Neutrophil (primary cell): ENCODE data around the gene ZNF865.

Source experiments
- H3K27ac ChIP-seq: fragments of 200-600 bp; sonication (generic); 2 replicates; pipeline ENCODE4 v1.5.1; 2016; ENCODE audit warnings: mild to moderate bottlenecking, moderate library complexity
- H3K27me3 ChIP-seq: fragments of 200-600 bp; sonication (generic); 2 replicates; pipeline ENCODE4 v1.6.0; 2016; ENCODE audit warnings: mild to moderate bottlenecking
- H3K36me3 ChIP-seq: fragments of 200-600 bp; sonication (generic); 2 replicates; pipeline ENCODE4 v1.5.1; 2017
- H3K4me1 ChIP-seq, 2 experiments: fragments of 200-600 bp in 1 of 2; sonication (generic) in 1 of 2; 1 replicate in 1 of 2; 2 replicates in 1 of 2; pipeline versions ENCODE4 v1.5.1 to v1.6.1; 2013 to 2016; ENCODE audit warnings: low read depth in 1 of 2, low read length in 1 of 2, mild to moderate bottlenecking in 1 of 2, moderate library complexity in 1 of 2; ENCODE audit not compliant: control insufficient read depth in 1 of 2, insufficient read depth in 1 of 2
- H3K4me3 ChIP-seq, 2 experiments: fragments of 200-600 bp in 1 of 2; sonication (generic) in 1 of 2; 1 replicate in 1 of 2; 2 replicates in 1 of 2; pipeline ENCODE4 v1.5.1; 2013 to 2016; ENCODE audit warnings: low read depth in 1 of 2, low read length in 1 of 2, mild to moderate bottlenecking in 1 of 2, moderate library complexity in 1 of 2
- H3K9me3 ChIP-seq: fragments of 200-600 bp; sonication (generic); 2 replicates; pipeline ENCODE4 v1.5.1; 2016
- TF ChIP-seq, protein P1 (sequence below): fragments of 200-600 bp; sonication (generic); IDR thresholded peaks from 2 replicates; pipeline ENCODE4 v1.5.1; 2016; ENCODE audit warnings: antibody characterized with exemption

ZNF865 gene

DNA sequence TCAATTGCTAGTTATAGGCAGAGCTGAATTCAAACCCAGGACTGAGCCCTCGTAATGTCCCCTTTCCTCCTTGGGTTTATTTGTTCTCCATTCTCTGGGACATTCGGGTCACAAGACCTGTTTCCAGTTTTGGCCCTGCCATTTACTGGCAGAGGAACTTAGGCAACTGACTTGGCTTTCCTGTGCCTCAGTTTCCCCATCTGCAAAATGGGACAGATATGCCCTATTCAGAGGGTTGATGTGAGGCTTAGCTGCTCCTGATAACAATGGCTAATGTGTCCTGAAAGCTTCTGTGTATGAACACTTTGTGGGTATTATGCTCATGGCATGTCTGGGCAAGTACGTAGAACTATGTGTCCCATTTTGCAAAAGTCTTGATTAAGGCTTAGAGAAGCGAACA, 4.4 kb upstream of the ZNF865 start:
- H3K27ac ChIP-seq: peak overlapping the region; percentile 95
- TF ChIP-seq, protein P1, sequence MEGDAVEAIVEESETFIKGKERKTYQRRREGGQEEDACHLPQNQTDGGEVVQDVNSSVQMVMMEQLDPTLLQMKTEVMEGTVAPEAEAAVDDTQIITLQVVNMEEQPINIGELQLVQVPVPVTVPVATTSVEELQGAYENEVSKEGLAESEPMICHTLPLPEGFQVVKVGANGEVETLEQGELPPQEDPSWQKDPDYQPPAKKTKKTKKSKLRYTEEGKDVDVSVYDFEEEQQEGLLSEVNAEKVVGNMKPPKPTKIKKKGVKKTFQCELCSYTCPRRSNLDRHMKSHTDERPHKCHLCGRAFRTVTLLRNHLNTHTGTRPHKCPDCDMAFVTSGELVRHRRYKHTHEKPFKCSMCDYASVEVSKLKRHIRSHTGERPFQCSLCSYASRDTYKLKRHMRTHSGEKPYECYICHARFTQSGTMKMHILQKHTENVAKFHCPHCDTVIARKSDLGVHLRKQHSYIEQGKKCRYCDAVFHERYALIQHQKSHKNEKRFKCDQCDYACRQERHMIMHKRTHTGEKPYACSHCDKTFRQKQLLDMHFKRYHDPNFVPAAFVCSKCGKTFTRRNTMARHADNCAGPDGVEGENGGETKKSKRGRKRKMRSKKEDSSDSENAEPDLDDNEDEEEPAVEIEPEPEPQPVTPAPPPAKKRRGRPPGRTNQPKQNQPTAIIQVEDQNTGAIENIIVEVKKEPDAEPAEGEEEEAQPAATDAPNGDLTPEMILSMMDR: no peak
- peaks cover 30 to 40% of the 10 kb centered on the region in 2 experiments for H3K4me1 ChIP-seq
- no peaks in the 10 kb centered on the region for H3K9me3 ChIP-seq
- H3K27me3 ChIP-seq: no peaks in the 10 kb centered on the region
- H3K4me3 ChIP-seq: peak overlapping the region; percentile 86 to 89
- H3K36me3 ChIP-seq: peaks cover 13% of the 10 kb centered on the region

DNA sequence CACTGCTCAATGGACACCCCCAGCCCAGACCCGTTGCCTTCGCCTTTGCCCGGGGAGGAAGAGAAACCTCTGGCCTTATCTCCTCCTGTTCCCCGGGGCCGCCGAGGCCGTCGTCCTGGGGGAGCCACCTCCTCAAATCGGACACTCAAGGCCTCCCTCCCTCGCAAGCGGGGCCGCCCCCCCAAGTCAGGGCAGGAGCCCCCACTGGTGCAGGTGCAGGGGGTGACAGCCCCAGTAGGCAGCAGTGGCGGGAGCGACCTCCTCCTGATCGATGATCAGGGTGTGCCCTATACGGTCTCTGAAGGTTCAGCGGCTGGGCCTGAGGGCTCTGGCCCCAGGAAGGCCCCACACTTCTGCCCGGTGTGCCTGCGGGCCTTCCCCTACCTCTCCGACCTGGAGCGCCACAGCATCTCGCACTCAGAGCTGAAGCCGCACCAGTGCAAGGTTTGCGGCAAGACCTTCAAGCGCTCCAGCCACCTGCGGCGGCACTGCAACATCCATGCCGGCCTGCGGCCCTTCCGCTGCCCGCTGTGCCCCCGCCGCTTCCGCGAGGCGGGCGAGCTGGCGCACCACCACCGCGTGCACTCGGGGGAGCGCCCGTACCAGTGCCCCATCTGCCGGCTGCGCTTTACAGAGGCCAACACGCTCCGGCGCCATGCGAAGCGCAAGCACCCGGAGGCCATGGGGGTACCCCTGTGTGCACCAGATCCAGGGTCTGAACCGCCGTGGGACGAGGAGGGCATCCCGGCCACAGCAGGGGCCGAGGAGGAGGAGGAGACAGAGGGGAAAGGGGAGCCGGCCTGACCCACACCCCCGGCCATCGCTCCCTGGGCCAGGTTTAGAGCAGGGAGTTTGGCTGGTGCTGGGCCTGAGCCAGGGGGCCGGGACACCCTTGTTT, 3.1 kb upstream of the ZNF865 start:
- Histone ChIP-seq H3K9me3 (no peaks in the 10 kb centered on the region), H3K36me3 (peaks cover 8% of the 10 kb centered on the region), H3K4me1 (peaks cover 43 to 51% of the 10 kb centered on the region in 2 experiments), H3K27me3 (no peaks in the 10 kb centered on the region), H3K4me3 (no peak overlapping the region), H3K27ac (peak overlapping the region; percentile 95)
- TF ChIP-seq, protein P1: no peak

DNA sequence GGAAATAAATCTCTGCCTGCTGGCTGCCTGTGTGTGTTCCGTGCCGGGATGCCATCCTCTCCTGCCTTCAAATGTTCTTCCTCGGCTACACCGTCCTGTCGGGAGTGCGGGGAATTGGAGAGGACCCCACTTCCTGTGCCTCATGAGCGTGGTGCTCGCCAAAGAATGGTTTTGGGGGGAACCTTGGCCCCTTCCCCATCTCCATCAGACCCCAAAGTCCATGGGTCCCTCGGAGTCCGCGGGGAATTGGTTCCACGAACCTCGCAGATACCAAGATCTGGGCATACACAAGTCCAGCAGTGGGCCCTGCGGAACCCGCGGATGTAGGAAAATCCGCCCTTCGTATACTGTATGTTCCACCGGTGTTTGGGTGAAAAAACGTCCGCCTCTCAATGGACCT, 2.3 kb upstream of the ZNF865 start:
- H3K36me3 ChIP-seq: peaks cover 8% of the 10 kb centered on the region
- TF ChIP-seq, protein P1: no peak
- no peaks in the 10 kb centered on the region for H3K9me3 ChIP-seq
- no peak overlapping the region for H3K4me3 ChIP-seq
- peaks cover 51 to 59% of the 10 kb centered on the region in 2 experiments for H3K4me1 ChIP-seq
- H3K27ac ChIP-seq: no peak overlapping the region
- H3K27me3 ChIP-seq: no peaks in the 10 kb centered on the region

DNA sequence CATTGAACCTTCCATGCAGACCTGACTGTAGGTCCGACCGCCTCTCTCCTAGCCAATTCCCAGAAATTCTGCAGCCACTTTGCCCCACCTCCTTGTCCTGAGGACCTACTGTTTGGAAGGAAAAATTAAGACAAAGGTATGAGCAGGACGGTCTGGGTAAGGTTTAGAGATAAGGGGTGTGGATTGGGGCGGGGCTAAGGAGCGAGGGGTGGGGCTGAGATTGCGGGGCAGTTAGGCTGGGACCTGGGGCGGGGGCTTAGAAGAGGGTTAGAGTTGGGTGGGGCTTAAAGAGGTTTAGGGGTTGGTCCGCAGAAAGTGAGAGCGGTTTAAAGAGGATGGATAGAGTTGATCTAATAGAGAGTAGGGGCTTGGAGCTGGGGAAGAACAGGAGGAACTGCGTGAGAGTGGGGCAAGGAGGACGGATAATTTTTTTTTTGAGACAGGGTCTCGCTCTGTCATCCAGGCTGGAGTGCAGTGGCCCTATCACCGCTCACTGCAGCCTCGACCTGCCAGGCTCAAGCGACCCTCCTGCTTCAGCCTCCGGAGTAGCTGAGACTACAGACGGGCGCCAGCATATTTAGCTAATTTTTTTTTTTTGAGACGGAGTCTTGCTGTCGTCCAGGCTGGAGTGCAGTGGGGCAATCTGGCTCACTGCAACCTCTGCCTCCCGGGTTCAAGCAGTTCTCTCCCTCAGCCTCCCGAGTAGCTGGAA, 1.7 kb upstream of the ZNF865 start:
- TF ChIP-seq, protein P1: no peak
- Histone ChIP-seq H3K4me1 (peaks cover 57 to 65% of the 10 kb centered on the region in 2 experiments), H3K4me3 (peak overlapping the region in 1 of 2 experiments; percentile 88), H3K9me3 (no peaks in the 10 kb centered on the region), H3K27ac (peak overlapping the region; percentile 96), H3K36me3 (peaks cover 8% of the 10 kb centered on the region), H3K27me3 (no peaks in the 10 kb centered on the region)

DNA sequence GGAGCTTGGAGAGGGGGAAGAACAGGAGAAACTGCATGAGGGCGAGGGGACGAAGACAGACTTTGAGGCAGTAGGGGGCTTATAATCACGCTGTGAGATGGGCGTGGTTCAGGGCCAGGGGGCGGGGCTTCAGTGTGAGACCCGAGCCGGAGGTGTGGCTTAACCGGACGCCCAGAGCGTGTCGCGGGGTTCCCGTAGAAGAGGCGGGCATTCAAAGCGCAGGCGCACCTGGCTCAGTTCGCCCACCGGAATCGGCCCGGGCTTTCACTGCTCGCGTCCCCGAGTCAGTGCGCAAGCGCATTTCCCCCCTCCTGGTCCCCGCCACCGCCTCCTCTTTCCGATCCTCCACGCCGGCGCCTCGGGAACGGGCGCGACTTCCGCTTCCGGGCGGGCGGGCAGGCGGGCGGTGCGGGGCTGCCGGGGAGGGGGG, 225 bp upstream of the ZNF865 start:
- TF ChIP-seq, protein P1: peak; percentile 7
- Histone ChIP-seq H3K36me3 (peaks cover 10% of the 10 kb centered on the region), H3K27me3 (no peaks in the 10 kb centered on the region), H3K9me3 (no peaks in the 10 kb centered on the region), H3K4me1 (peaks cover 72 to 75% of the 10 kb centered on the region in 2 experiments), H3K27ac (peak overlapping the region; percentile 96), H3K4me3 (peak overlapping the region; percentile 88 to 92)
